GM21360 (cell line): ENCODE measurements around the gene TAS2R38.

Experiments used
- ATAC-seq: cut with Tn5 transposase; IDR thresholded peaks from one replicate; pipeline ENCODE4 v1.9.1; 2021; ENCODE audit warnings: mild to moderate bottlenecking, moderate library complexity; ENCODE audit not compliant: unreplicated experiment

Gene TAS2R38

GRCh38 chr7:141976524-141977245 lies 3.1 kb upstream of the TAS2R38 start:
- ATAC-seq: no peak

- peak; percentile 80 for ATAC-seq
These were observed 2.4 kb upstream of the TAS2R38 start for GRCh38 chr7:141975806-141976523.

GRCh38 chr7:141974831-141975230 lies 1.3 kb upstream of the TAS2R38 start:
- ATAC-seq: no peak

- peak; percentile 97 for ATAC-seq
These were observed 12.7 kb downstream of the TAS2R38 start for GRCh38 chr7:141960687-141961422.

GRCh38 chr7:141956084-141956483 lies 17.5 kb downstream of the TAS2R38 start:
- ATAC-seq: no peak

GRCh38 chr7:141954334-141954733 lies 19.2 kb downstream of the TAS2R38 start:
- ATAC-seq: no peak

GRCh38 chr7:141952461-141952860 lies 21.1 kb downstream of the TAS2R38 start:
- no peak for ATAC-seq

- no peak for ATAC-seq
These were observed 22.8 kb downstream of the TAS2R38 start for GRCh38 chr7:141950806-141951205.

- no peak for ATAC-seq
These were observed 23.7 kb downstream of the TAS2R38 start for GRCh38 chr7:141949911-141950310.

- no peak for ATAC-seq
These were observed 24.1 kb downstream of the TAS2R38 start for GRCh38 chr7:141949451-141949850.

- no peak for ATAC-seq
These were observed 24.6 kb downstream of the TAS2R38 start for GRCh38 chr7:141949021-141949420.

- ATAC-seq: no peak
These were observed 26.8 kb downstream of the TAS2R38 start, which contains the start of gene CLEC5A for GRCh38 chr7:141946796-141947195. Gene CLEC5A (minus strand): TSS chr7:141946974. CDS start chr7:141946292, 682 bp downstream.

- no peak for ATAC-seq
These were observed 28.2 kb downstream of the TAS2R38 start for GRCh38 chr7:141945356-141945755.

GRCh38 chr7:141944811-141945210 lies 28.8 kb downstream of the TAS2R38 start:
- no peak for ATAC-seq

GRCh38 chr7:141943846-141944245 lies 29.7 kb downstream of the TAS2R38 start:
- ATAC-seq: no peak

- no peak for ATAC-seq
These were observed 32.5 kb downstream of the TAS2R38 start for GRCh38 chr7:141941075-141941474.

GRCh38 chr7:141930211-141930610 lies 43.4 kb downstream of the TAS2R38 start:
- ATAC-seq: no peak

- no peak for ATAC-seq
These were observed 44.8 kb downstream of the TAS2R38 start for GRCh38 chr7:141928845-141929195.

GRCh38 chr7:141928146-141928844 lies 45.3 kb downstream of the TAS2R38 start:
- ATAC-seq: no peak
